Breast epithelium (tissue), 4 donors: Measurements from ENCODE around the gene NDUFAF5. TPM values are rescaled to one million over a fixed set of nuclear protein-coding genes. Genes with fewer than 3 reads are reported as not detected.
A peak's percentile ranks its signal among the peaks of the same experiment; 100 is the strongest.
"Not testable (repeated sequence)": the region's sequence is repeated elsewhere in the genome, so short reads cannot be mapped to it uniquely, and the experiment has no call there.

Source experiments
- DNase-seq, 2 donors: peaks; one replicate each; pipeline ENCODE4 v3.0.0-alpha.2; 2019; ENCODE audit warnings: low spot score in 2 of 2
- H3K27ac ChIP-seq, 2 donors: fragments of 200-600 bp; sonication (generic) in 1 of 2; one replicate each; pipeline ENCODE4 v1.5.1; 2016 to 2019; ENCODE audit warnings: mild to moderate bottlenecking in 1 of 2
- H3K27me3 ChIP-seq, 2 donors: fragments of 200-600 bp; sonication (generic) in 1 of 2; one replicate each; pipeline versions ENCODE4 v1.5.1 to v1.6.0; 2017 to 2019; ENCODE audit warnings: control low read depth in 1 of 2, mild to moderate bottlenecking in 1 of 2
- H3K36me3 ChIP-seq: fragments of 200-600 bp; one replicate; pipeline ENCODE4 v1.5.1; 2019
- H3K4me1 ChIP-seq, 2 donors: fragments of 200-600 bp; sonication (generic); one replicate each; pipeline ENCODE4 v1.5.1; 2016 to 2019; ENCODE audit warnings: control low read depth in 1 of 2
- H3K4me3 ChIP-seq, 3 donors: fragments of 200-600 bp; sonication (generic); 1 replicate in 2 of 3; 2 replicates in 1 of 3; pipeline ENCODE4 v1.5.1; 2016 to 2019; ENCODE audit warnings: mild to moderate bottlenecking in 3 of 3, moderate library complexity in 2 of 3
- H3K9me3 ChIP-seq, 2 donors: fragments of 200-600 bp; sonication (generic) in 1 of 2; one replicate each; pipeline ENCODE4 v1.5.1; 2016 to 2019; ENCODE audit warnings: control low read depth in 1 of 2
- CTCF ChIP-seq, 3 donors: fragments of 450-650 bp; IDR thresholded peaks; one replicate each; pipeline ENCODE4 v1.5.1; 2016 to 2017; ENCODE audit warnings: antibody characterized with exemption in 3 of 3, mild to moderate bottlenecking in 3 of 3, moderate library complexity in 3 of 3
- POLR2A ChIP-seq: fragments of 450-650 bp; IDR thresholded peaks from one replicate; pipeline ENCODE4 v1.6.1; 2016; ENCODE audit warnings: antibody characterized with exemption, mild to moderate bottlenecking, moderate library complexity
- POLR2AphosphoS5 ChIP-seq, 3 donors: sonication (generic); formaldehyde crosslinking; IDR thresholded peaks; one replicate each; pipeline ENCODE4 v1.6.1; 2017; ENCODE audit warnings: antibody characterized with exemption in 3 of 3
- intact Hi-C: fragments of 100-400 bp; cut with DNase I; formaldehyde crosslinking; loops from one replicate; pipeline ENCODE4 v1.15.1; 2023; ENCODE audit warnings: low total_unique reads
- total RNA-seq, 3 donors: library from RNA; depleted of rRNA; stranded (reverse); fragments of >200 nt; gene quantifications; one replicate each; pipeline ENCODE4 v1.1.0, GENCODE V29; 2016

Gene NDUFAF5
- total RNA-seq: 10 to 100 TPM; 15.7 to 20.5 (median 17.0) TPM

GRCh38 chr20:13784893-13785715 is at the start of gene NDUFAF5, which contains the start of gene ESF1:
Gene NDUFAF5, plus strand, starts transcription at chr20:13785028. Its CDS starts 41 bp downstream, at chr20:13785069.
Gene ESF1, minus strand, starts transcription at chr20:13784919. Its CDS starts 1,779 bp downstream, at chr20:13783140.
- Histone ChIP-seq H3K9me3 (no peaks in the 10 kb centered on the region), H3K4me1 (peaks cover 0 to 8% of the 10 kb centered on the region in 2 donors), H3K27ac (peak within 1 kb of the TSS; percentile 91 to 95), H3K4me3 (peak within 1 kb of the TSS; percentile 79 to 86 (median 81)), H3K27me3 (no peaks in the 10 kb centered on the region), H3K36me3 (no peaks in the 10 kb centered on the region)
- intact Hi-C loops: no loop called here
- TF ChIP-seq POLR2AphosphoS5 (IDR thresholded peaks at IDR 0.05) (peak; percentile 89 to 94 (median 91)), POLR2A (no peak)
- DNase-seq: peak; percentile 88 to 94

- Histone ChIP-seq H3K4me3 (no peak overlapping the region), H3K27me3 (no peaks in the 10 kb centered on the region), H3K27ac (peak overlapping the region in 1 of 2 donors; percentile 10), H3K36me3 (no peaks in the 10 kb centered on the region), H3K9me3 (peaks cover 0 to 5% of the 10 kb centered on the region in 2 donors), H3K4me1 (no peaks in the 10 kb centered on the region)
- no peak for DNase-seq
- TF ChIP-seq POLR2A: no peak
- no peak for TF ChIP-seq POLR2AphosphoS5 (IDR thresholded peaks at IDR 0.05)
- TF ChIP-seq CTCF (IDR thresholded peaks at IDR 0.05): no peak
- intact Hi-C loops: no loop called here
Measured at GRCh38 chr20:13735826-13736225, 49.0 kb upstream of the NDUFAF5 start.

- Histone ChIP-seq H3K27ac (peak overlapping the region; percentile 9 to 10), H3K4me3 (no peak overlapping the region), H3K4me1 (no peaks in the 10 kb centered on the region), H3K36me3 (no peaks in the 10 kb centered on the region), H3K9me3 (peaks cover 0 to 6% of the 10 kb centered on the region in 2 donors), H3K27me3 (no peaks in the 10 kb centered on the region)
- intact Hi-C loops: no loop called here
- DNase-seq: no peak
- TF ChIP-seq POLR2A (no peak), CTCF (IDR thresholded peaks at IDR 0.05) (no peak), POLR2AphosphoS5 (IDR thresholded peaks at IDR 0.05) (peak in 1 of 3 donors; percentile 42)
Measured at GRCh38 chr20:13736436-13737191, 48.2 kb upstream of the NDUFAF5 start.

GRCh38 chr20:13738187-13738586 is 46.6 kb upstream of the NDUFAF5 start:
- peak overlapping the region; percentile 22 to 62 for H3K27ac ChIP-seq

GRCh38 chr20:13739731-13740649 is 44.8 kb upstream of the NDUFAF5 start:
- Histone ChIP-seq H3K9me3 (peaks cover 0 to 6% of the 10 kb centered on the region in 2 donors), H3K27me3 (no peaks in the 10 kb centered on the region), H3K36me3 (no peaks in the 10 kb centered on the region), H3K27ac (peak overlapping the region in 1 of 2 donors; percentile 53), H3K4me3 (no peak overlapping the region), H3K4me1 (no peaks in the 10 kb centered on the region)
- no peak for TF ChIP-seq POLR2AphosphoS5 (IDR thresholded peaks at IDR 0.05)
- TF ChIP-seq CTCF (IDR thresholded peaks at IDR 0.05): no peak
- intact Hi-C loops: no loop called here
- no peak for DNase-seq

More at GRCh38 chr20:13738187-13738586, 46.6 kb upstream of the NDUFAF5 start:
- H3K4me3 ChIP-seq, H3K36me3 ChIP-seq, H3K27me3 ChIP-seq, intact Hi-C loops, DNase-seq, H3K4me1 ChIP-seq, H3K9me3 ChIP-seq: not testable (repeated sequence)
